AG04450 (cell line): ENCODE results near the gene TMEM170A. TPM values are rescaled to one million over a fixed set of nuclear protein-coding genes. Genes with fewer than 3 reads are reported as not detected.
"Not testable (repeated sequence)": the region's sequence is repeated elsewhere in the genome, so short reads cannot be mapped to it uniquely, and the experiment has no call there.

Source experiments
- CTCF ChIA-PET: fragments of 300-600, 350-600 bp; formaldehyde crosslinking; extraction: SDS; loops from one replicate; lab custom pipeline; 2022; ENCODE audit warnings: antibody characterized with exemption, inconsistent platforms; lab: Charles Lee
- POLR2A ChIA-PET: fragments of 350-600 bp; formaldehyde crosslinking; extraction: SDS; loops from one replicate; lab custom pipeline; 2021; ENCODE audit warnings: antibody characterized with exemption, inconsistent platforms; lab: Yijun Ruan, JAX
- DNase-seq: peaks from one replicate; pipeline ENCODE4 v3.0.0-alpha.2; 2011; ENCODE audit warnings: low read depth, low spot score
- H3K27ac ChIP-seq: one replicate; pipeline ENCODE4 v1.5.1; 2012; ENCODE audit warnings: low read depth, low read length, control low read depth
- H3K27me3 ChIP-seq: one replicate; pipeline ENCODE4 v1.6.0; 2012; ENCODE audit warnings: low read length; ENCODE audit not compliant: control insufficient read depth, insufficient read depth
- H3K4me3 ChIP-seq: 2 replicates; pipeline ENCODE4 v1.5.1; 2011; ENCODE audit warnings: mild to moderate bottlenecking, low read depth, low read length, control low read depth
- H3K9me3 ChIP-seq: 2 replicates; pipeline ENCODE4 v1.5.1; 2012; ENCODE audit warnings: low read length; ENCODE audit not compliant: control insufficient read depth, insufficient read depth
- polyA plus RNA-seq: library from polyadenylated mRNA; depleted of rRNA; stranded (reverse); fragments of >200 nt; gene quantifications from 2 replicates; pipeline ENCODE4 v1.2.3, GENCODE V29; 2011
- TF ChIP-seq, protein P1 (sequence below): IDR thresholded peaks from 2 replicates; pipeline ENCODE4 v1.5.1; 2011; ENCODE audit warnings: low read depth, low read length, control low read depth, inconsistent platforms

The TMEM170A gene
- polyA plus RNA-seq, 1 experiment = 13.3 TPM

DNA sequence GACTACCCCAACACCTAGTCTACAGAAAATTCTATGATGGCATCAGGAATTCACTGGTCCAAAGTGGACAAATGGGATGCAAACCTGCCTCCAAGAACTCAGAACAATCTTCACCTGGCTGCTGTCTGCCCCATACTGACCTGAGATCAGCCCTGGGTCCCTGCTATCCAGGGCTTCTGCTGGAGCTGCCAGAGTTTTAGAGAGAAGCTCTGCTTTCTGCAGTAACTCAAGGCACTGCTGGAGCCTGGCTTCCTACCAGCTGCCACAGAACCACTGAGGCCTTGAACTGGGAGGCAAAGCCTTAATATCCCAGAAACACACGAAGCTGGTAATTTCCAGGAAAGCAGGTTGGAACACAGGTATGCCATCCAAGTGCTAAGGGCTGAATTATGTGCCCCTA is 7.5 kb downstream of the TMEM170A start:
- no peak overlapping the region for H3K27ac ChIP-seq
- H3K27me3 ChIP-seq = no peaks in the 10 kb centered on the region
- CTCF ChIA-PET = interaction anchor here (0.6 to 1.8 kb wide), 5 partner anchors 8 to 258 kb away, joined by 3 to 13 read pairs (median 5); no protein-coding TSS in a partner anchor
- no peak for DNase-seq
- TF ChIP-seq, protein P1, sequence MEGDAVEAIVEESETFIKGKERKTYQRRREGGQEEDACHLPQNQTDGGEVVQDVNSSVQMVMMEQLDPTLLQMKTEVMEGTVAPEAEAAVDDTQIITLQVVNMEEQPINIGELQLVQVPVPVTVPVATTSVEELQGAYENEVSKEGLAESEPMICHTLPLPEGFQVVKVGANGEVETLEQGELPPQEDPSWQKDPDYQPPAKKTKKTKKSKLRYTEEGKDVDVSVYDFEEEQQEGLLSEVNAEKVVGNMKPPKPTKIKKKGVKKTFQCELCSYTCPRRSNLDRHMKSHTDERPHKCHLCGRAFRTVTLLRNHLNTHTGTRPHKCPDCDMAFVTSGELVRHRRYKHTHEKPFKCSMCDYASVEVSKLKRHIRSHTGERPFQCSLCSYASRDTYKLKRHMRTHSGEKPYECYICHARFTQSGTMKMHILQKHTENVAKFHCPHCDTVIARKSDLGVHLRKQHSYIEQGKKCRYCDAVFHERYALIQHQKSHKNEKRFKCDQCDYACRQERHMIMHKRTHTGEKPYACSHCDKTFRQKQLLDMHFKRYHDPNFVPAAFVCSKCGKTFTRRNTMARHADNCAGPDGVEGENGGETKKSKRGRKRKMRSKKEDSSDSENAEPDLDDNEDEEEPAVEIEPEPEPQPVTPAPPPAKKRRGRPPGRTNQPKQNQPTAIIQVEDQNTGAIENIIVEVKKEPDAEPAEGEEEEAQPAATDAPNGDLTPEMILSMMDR = no peak
- no peaks in the 10 kb centered on the region for H3K9me3 ChIP-seq
- no peak overlapping the region for H3K4me3 ChIP-seq
- POLR2A ChIA-PET = no interaction called here

DNA sequence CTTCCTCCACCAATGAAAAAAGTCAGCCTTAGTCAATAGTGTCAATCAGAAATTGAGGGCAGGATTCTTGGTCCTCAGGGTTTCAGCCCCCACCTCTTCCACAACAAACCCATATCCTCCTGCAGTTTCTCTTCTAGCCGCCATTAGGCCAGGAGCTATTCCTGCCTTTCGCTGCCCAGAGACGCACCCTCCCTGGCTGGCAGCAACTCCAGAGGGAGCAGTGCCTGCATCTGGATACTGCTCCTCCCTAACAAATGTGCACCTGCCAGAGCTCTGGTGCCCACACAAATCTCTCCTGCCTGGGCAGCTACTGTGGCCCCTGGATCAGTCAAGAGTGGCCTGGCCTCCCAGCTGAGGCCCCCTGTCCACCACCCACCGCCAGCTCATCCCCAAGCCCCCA is 8.0 kb downstream of the TMEM170A start:
- CTCF ChIA-PET = interaction anchor here (1.3 to 1.8 kb wide), 3 partner anchors 9 to 15 kb away, joined by 4 to 13 read pairs (median 5); no protein-coding TSS in a partner anchor
- POLR2A ChIA-PET = not testable (repeated sequence)

DNA sequence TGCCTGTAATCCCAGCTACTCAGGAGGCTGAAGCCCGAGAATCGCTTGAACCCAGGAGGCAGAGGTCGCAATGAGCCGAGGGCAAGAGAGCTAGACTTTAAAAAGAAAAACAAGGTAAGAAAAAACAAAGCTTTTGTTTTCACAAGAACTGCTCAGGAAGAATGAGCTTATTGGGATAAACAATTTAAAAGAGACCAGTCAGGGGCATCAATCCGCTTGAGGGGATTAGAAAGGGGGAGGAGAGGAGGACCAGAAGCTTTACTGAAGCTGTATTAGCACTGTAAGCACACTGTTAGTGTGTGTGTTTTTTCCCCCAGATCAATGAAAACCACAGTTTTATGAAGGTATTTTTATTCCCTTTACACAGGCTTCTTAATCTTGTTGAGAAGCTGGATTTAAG is 8.8 kb downstream of the TMEM170A start:
- no peaks in the 10 kb centered on the region for H3K27me3 ChIP-seq
- no peak for DNase-seq
- TF ChIP-seq, protein P1 = no peak
- H3K9me3 ChIP-seq = no peaks in the 10 kb centered on the region
- CTCF ChIA-PET = interaction anchor here (0.5 to 1.8 kb wide), 6 partner anchors 10 to 62 kb away, joined by 3 to 13 read pairs (median 4); no protein-coding TSS in a partner anchor
- POLR2A ChIA-PET = no interaction called here
- no peak overlapping the region for H3K27ac ChIP-seq
- H3K4me3 ChIP-seq = no peak overlapping the region

More for the DNA sequence above, 8.0 kb downstream of the TMEM170A start:
- DNase-seq, H3K27me3 ChIP-seq, H3K27ac ChIP-seq, H3K9me3 ChIP-seq, H3K4me3 ChIP-seq: not testable (repeated sequence)

DNA sequence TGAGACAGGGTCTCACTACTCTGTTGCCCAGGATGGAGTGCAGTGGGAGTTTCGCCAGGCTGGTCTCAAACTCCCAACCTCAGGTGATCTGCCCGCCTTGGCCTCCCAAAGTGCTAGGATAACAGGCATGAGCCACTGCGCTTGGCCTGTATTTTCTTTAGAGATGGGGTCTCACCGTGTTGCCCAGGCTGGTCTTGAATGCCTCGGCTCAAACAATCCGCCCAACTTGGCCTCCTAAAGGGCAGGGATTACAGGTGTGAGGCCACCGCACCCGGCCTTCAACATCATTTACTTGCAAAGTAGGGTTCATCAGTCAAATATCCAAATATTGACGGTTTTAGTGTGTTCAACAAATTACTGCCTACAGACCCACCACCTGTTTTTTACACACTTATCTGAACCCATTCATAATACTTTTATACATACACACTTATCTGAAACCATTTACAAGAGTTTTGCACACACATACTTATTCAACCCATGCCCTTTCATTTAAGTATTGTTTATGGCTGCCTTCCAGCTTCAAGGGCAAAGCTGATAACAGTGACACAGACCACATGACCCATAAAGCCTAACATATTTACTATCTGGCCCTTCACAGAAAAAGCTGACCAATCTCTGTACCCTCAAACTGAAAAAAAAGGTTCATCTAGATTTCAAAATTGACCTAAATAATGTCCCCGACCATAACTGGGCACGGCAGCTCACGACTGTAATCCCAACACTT is 11.9 kb downstream of the TMEM170A start:
- no peaks in the 10 kb centered on the region for H3K9me3 ChIP-seq
- no peak overlapping the region for H3K27ac ChIP-seq
- ChIA-PET POLR2A (no interaction called here), CTCF (interaction anchor here (0.9 to 2.5 kb wide), 2 partner anchors 13 to 65 kb away, joined by 4 to 20 read pairs; no protein-coding TSS in a partner anchor)
- DNase-seq = no peak
- TF ChIP-seq, protein P1 = no peak
- no peaks in the 10 kb centered on the region for H3K27me3 ChIP-seq
- H3K4me3 ChIP-seq = no peak overlapping the region

DNA sequence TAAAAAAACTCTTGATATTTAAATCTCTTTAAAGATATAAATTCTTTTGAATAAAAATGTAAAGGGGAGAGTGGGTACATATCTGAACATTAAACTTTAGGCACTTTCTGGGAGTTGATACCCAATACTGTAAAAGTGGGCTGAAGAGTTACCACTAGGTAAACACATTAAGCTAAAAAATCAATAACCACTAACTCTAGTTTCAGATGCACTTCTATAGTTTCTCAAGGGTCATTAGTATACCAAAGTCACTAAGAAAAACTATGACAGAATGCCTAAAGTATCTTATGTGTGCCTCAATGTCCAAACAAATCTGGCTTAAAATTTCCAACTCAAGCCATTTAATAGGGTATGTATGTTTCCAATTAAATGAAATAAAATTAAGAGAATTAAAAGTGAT is 18.1 kb downstream of the TMEM170A start:
- Histone ChIP-seq H3K27me3 (no peaks in the 10 kb centered on the region), H3K27ac (no peak overlapping the region), H3K4me3 (no peak overlapping the region), H3K9me3 (no peaks in the 10 kb centered on the region)
- ChIA-PET CTCF (interaction anchor here (1.1 to 3.3 kb wide), 2 partner anchors 19 to 247 kb away, joined by 4 to 17 read pairs; no protein-coding TSS in a partner anchor), POLR2A (no interaction called here)
- DNase-seq = no peak
- TF ChIP-seq, protein P1 = no peak
